CD4-positive, alpha-beta T cell treated with Interleukin-2 at 100 ng/mL for 4 hours (primary cell): ENCODE data around the gene WBP1.
"Not testable (repeated sequence)": the region's sequence is repeated elsewhere in the genome, so short reads cannot be mapped to it uniquely, and the experiment has no call there.

ENCODE experiments used
- DNase-seq: peaks from one replicate; pipeline ENCODE4 v3.0.0-alpha.2; 2020; ENCODE audit warnings: low spot score

The WBP1 gene

DNA sequence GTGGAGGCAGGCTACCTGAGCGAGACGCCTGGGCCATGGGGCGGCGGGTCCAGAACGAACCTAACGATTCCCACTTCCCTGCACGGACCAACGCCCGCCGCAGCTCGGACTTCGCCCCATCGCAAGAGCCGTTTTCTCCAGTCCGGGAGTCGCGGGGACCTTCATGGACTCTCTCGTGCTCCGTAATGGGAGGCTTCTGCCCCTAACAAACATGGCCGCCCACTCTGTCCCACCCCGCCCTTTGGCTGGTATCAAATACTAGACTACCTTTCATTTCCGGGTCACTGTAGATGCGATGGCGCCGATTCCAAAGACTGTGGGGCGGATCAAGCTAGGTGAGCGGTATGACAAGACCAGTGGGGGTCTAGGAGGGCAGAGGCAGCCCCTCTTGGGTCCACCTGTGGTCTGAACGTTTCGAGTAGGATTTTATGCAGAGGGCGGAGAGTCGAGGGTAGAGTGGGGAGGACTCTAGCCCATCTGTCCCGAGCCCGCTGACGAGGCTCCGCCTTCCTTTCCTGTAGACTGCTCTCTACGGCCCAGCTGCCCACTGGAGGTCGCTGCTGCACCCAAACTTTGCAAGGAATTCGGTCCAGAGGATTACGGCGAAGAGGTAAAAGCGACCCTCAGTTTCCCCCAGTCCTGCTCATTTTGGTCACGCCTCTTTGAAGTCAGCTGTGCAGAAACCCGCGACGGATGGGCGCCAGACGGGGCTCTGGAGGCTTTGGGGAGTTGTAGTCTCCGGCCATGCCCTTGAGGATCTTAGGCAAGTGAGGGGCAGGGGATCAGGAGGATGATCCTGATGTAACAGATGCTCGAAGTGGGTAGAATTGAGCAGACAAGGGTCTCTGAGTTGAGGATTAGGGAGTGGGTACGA is 24.8 kb downstream of the WBP1 start, which contains the start of the genes CCDC142 and TTC31:
Gene CCDC142, minus strand, starts transcription at position 198 of the 874 bp plus-strand sequence. Its CDS starts 161 bp downstream, at position 37.
Gene TTC31, plus strand, starts transcription at position 281 of the 874 bp plus-strand sequence. Its CDS starts 15 bp downstream, at position 296.
- DNase-seq = peak; percentile 96

DNA sequence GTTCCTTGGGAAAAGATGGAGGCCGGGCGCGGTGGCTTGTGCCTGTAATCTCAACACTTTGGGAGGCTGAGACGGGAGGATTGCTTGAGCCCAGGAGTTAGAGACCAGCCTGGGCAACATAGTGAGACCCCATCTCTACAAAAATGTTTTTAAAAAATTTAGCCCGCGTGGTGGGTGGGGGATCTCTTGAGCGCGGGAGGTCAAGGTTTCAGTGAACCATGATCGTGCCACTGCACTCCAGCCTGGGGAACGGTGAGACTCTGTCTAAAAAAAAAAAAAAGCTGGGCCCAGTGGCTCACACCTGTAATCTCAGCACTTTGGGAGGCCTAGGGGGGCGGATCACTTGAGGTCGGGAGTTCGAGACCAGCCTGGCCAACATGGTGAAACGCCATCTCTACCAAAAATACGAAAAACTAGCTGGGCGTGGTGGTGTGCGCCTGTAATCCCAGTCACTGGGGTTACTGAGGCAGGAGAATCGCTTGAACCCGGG is 25.5 kb downstream of the WBP1 start:
- not testable (repeated sequence) for DNase-seq

DNA sequence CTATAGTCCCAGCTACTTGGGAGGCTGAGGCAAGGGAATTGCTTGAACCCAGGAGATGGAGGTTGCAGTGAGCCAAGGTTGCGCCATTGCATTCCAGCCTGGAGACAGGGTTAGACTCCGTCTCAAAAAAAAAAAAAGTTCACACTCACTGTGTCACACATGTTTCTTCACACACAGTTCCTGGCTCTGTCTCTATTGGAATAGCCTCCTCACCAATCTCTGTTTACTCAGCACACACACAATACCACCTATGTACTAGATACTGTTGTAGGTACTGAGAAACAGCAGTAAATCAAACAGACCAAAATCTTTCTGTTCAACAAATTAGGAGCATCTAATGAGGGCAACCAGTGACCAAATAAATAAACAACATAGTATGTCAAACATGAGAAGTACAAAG is 27.9 kb downstream of the WBP1 start:
- no peak for DNase-seq

DNA sequence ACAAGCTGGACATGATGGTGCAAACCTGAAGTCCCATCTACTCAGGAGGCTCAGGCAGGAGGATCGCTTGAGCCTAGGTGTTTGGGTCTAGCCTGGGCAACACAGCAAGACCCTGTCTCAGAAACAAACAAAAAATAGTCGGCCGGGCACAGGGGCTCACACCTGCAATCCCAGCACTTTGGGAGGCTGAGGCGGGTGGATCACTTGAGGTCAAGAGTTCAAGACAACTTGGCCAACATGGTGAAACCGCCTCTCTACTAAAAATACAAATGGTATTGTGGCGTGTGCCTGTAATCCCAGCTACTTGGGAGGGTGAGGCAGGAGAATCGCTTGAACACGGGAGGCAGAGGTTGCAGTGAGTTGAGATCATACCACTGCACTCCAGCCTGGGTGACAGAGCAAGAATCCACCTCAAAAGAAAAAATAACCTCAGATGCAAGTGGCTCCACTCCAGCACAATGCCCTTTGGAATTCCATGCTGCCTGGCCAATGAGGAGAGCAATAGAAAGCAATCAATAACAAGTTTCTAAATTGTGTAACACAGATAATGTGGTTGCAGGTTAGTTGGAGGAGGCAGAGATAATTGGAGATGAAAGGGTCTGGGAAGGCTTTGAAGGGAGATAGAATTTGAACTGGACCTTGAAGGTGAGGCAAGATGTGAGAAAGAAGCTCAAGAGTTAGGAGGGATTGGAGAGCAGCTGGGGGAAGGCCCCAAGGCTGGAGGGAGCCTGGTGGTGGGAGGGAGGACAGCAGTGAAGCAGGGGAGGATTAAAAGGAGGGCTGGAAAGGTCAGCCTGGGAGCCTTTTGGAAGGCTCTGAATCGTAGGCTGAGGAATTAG is 30.6 kb downstream of the WBP1 start:
- DNase-seq = no peak

DNA sequence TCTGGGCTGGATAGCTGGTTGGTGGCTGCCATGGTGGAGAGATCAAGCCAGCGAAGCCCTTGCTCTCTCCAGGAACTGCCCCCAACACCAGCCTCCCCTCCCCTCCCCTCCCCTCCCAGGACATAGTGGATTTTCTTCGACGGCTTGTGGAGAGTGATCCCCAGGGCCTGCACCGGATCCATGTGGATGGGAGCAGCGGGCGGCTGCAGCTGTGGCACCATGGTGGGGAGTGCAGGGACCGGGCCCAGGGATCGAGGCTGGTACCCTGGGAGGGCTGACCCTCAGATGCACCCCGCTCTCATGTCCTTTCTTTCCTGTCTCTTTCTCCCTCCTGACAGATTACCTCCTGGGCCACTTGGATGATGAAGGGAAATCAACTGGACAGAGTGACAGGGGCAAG is 31.7 kb downstream of the WBP1 start:
- DNase-seq = no peak

GRCh38 chr2:74491648-74492544 is 33.7 kb downstream of the WBP1 start:
- no peak for DNase-seq

DNA sequence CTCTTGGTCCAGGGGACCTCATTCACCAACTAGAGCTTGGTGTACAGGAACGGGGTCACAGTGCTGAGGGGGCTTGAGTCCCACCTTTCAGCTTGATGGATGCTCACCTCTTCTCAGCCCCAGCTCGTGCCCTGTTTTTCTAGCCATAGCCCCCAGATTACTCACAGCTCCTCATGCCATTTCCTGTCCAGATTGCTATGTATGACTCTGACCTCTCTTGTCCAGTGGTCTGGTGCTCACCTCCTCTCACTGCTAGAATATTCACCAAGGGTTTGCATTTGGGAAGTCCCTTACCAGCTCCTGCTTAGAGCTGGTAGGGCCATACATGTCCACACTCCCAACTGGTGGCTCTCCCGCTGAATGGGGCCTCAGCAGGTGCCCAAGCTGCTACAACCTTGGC is 35.3 kb downstream of the WBP1 start:
- DNase-seq = no peak

- DNase-seq = no peak
Observed at GRCh38 chr2:74495440-74495839, 37.2 kb downstream of the WBP1 start.

GRCh38 chr2:74496997-74497776 is 38.9 kb downstream of the WBP1 start:
- DNase-seq = no peak

DNA sequence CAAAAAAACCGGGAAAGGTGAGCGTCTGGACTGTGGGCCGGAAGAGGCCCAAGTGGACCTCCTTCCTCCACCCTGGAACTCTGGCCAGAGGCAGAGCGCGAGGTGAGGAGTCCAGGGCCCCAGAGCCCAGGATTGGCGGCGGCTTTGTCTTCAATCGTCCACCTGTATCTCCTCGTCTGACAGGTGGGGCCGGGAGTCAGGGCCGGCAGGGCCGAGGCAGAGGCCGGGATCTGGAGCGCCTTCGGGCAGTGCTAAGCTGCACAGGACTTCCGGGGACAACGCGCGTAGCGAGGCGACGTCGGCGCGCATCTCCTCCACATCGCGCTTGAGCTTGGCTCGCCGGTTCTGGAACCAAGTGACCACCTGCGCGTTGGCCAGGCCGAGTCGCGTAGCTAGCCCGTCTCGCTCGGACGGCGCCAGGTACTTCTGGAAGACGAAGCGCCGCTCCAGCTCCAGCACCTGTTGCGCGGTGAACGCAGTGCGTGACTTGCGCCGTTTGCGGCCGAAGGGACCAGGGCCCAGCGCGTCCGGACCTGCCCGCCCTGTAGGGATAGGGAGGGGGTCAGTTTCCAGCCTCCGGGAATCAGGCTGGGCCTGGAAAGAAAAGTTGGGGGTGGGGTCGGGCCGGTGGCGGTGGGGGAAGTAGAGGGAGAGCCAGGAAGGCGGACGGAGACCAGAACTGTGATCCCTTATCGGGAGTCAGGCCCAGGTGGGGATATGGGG is 39.7 kb downstream of the WBP1 start:
- DNase-seq = peak; percentile 28

DNA sequence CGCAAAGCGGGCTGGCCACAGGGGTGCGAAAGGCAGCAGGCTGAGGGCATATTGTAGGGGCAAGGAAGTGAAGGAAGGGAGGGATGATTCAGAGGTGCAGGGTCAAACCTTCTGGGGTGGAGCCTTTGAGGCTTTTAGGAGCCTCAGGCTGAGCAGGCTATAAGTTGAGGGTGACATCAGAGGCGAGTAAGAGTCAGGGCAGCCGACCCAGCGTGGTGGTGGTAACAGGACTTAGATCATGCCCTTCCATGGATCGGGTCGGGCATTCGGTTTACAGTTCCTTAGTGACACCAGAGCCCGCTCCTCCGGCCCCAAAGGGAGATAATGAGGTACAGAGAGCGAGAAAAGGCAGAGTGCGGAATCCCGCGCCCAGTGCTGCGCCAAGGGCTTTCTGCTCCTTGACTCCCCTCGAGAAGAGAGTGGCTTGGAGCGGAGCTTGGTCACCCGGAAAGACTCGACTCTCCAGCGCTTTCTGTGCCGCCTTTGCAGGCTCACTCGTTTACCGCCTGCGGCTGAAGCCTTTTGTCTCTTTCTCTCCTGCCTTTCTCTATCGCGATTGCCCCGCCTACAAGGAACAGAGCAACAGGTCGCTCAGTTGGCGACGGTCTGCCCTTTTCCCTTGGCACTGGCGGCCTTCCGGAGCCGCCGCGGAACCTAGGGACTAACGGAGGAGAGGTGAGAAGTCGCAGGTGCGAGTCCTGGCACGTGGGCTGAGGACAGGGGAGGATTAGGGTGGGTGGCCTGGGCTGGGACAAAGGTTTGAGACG is 40.4 kb downstream of the WBP1 start:
- peak; percentile 43 for DNase-seq

DNA sequence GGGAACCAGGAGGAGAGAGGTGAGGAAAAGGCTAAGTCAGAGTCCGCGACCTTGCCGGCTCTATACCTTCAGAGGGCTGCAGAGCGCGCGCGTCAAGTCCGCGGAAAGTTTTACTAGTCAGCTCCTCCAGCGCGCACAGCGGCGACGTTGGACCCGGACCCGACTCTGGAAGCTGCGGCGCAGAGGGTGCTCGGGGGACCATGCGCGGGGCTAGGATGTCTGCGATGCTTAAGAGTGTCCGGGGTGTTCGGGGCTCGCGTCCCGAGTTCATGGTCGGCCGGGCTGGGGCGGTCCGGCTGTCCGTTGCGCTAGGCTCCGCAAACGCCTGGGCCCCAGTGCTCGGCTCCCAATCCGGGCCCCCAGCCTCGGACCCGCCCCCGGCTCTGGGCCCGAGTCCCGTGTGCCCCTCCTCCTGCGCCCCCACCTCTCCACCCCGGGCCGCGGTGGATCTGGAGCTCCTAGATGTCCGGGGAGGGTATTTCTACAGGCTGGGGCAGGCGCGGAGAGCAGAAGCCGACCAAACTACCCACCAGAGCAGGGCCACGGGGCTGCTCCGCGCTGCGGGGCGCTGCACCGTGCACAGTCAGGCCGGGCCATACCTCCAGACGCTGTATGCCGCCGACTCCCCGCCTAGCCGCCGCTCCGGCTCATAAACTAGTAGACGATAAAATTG is 41.2 kb downstream of the WBP1 start, which contains the start of gene LBX2:
Gene LBX2, minus strand, starts transcription at position 337 of the 673 bp plus-strand sequence. Its CDS starts 66 bp downstream, at position 271.
- DNase-seq = no peak

DNA sequence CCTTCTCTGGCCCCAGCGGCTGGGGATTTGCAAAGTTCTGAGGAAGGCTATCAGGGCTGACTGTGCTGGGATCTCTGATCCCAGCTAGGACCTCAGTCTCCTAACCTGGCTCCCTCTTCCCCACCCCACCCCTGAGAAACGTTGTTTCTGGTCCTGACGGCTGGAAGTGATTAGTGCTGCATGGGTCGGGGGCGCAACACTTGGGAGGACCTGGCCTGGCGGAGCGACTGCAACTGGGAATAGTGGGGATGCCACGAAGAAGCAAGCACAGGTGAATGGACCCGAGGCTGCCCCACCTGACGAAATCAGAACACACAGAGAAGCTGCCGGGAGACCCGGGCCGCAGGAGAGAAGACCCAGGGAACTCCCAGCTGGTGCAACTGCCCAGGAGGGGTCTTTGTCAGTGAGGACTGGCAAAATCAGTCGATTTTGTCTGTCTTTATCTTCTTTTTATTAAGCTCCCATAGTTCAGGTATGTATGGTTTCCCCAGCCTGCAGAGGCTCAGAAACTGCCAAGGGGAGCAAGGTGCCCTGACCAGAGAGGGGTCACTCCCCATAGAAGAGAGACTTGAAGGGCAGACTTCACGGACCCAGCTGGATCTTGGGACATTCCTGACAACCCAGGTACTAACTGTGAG is 41.8 kb downstream of the WBP1 start:
- DNase-seq = no peak

- DNase-seq = no peak
Observed at GRCh38 chr2:74500578-74500946, 42.3 kb downstream of the WBP1 start.

DNA sequence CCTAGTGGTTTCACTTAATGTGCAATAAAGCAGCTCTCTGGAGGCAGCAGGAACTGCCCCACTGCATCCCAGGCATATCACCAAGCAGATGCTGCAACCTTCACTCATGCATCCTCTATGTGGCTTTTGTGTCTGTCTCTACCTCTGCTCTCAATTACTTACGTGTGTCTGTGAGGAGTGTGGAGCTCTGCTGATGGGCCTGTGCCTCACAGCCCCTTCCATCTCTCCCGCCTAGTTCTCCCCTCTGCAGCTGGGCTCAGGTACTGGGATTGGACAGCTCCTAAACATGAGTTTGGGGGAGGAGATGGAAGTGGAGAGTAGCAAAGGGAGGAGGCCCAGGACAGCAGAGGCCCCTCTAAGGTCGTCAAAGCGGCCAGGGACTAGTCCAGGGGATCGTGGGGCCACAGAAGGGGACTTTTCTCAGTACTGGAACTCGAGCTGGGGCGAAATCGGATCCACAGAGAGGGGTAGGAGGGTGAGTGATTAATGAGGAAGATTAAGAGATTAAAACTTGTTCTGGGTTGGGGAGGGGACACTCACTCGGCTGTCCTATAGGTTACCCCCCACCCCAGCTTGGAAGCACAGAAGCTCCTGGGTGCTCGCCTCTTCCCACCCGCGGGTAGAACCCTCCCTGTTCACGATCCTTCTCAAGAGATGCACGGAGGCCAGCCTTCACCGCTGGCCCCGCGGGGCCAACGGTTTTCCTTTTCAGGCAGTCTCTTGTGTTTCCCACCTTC is 43.3 kb downstream of the WBP1 start:
- DNase-seq = no peak

GRCh38 chr2:74502147-74502719 is 44.0 kb downstream of the WBP1 start:
- no peak for DNase-seq
